ACHN (cell line): ENCODE results near the gene FMNL2.

Experiments used
- DNase-seq: peaks from one replicate; pipeline ENCODE4 v3.0.0-alpha.2; 2015
- in situ Hi-C: cut with HindIII; loops from 2 replicates; pipeline ENCODE4 v1.10.0; 2017; ENCODE audit warnings: low sequenced_read_pairs, low pct_ligation_motif_present, low pct_unique_long_range_greater_than_20kb

FMNL2 gene

GRCh38 chr2:152493945-152494528 lies 159.1 kb downstream of the FMNL2 start:
- in situ Hi-C loops, result no loop called here
- DNase-seq, result no peak

GRCh38 chr2:152496371-152496770 lies 161.4 kb downstream of the FMNL2 start:
- in situ Hi-C loops, result no loop called here
- no peak for DNase-seq

GRCh38 chr2:152497481-152498052 lies 162.6 kb downstream of the FMNL2 start:
- in situ Hi-C loops, result no loop called here
- DNase-seq, result peak; percentile 77

DNA sequence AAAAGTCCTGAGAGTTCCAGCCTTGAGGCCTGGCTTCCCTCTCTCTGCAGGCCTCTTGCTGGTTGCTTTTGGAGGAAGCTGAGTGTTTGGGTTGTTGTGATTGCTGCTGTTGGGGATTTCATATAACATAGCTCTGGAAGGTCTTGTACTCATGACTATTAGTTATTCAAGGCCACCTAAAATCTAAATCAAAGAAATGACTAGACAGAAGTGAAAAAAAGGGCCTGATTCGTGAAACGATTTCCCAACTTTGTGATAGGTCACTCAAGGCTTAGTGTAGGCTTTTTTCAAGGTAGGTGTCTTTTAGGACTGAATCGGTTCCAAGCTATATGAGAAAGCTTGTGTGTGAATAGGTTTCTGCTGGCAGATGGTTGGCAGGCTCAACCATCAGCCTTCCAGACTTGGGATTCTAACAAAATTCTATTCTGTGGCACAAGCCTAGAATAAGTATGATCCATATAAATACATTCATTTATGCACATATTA lies 164.4 kb downstream of the FMNL2 start:
- in situ Hi-C loops, result no loop called here
- no peak for DNase-seq

GRCh38 chr2:152499896-152500735 lies 165.1 kb downstream of the FMNL2 start:
- DNase-seq, result no peak
- in situ Hi-C loops, result no loop called here

GRCh38 chr2:152500772-152501171 lies 165.8 kb downstream of the FMNL2 start:
- in situ Hi-C loops, result no loop called here
- no peak for DNase-seq

GRCh38 chr2:152501666-152502065 lies 166.7 kb downstream of the FMNL2 start:
- no peak for DNase-seq
- in situ Hi-C loops, result no loop called here

- peak; percentile 92 for DNase-seq
- in situ Hi-C loops, result no loop called here
These were observed 169.6 kb downstream of the FMNL2 start for GRCh38 chr2:152504618-152505017.

GRCh38 chr2:152505495-152505906 lies 170.5 kb downstream of the FMNL2 start:
- peak; percentile 98 for DNase-seq
- in situ Hi-C loops, result no loop called here

DNA sequence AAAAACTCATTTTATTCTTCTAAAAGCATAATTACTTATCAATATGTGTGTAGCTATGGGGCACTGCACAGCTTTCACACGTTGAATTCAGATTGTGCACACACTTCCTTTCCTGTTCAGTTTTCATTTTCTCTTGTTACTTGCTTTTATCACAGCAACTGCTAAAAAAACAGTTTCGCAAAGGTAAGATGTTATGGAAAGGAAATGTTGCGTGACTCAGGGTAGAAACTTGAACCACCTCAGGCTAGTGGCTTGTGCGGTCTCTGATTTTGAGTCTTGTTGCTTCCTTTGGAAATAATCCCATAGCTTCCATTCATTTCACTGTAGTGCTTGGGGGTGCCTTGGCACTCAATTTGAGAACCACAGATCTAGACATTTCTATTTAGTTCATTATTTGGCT lies 171.9 kb downstream of the FMNL2 start:
- in situ Hi-C loops, result no loop called here

DNA sequence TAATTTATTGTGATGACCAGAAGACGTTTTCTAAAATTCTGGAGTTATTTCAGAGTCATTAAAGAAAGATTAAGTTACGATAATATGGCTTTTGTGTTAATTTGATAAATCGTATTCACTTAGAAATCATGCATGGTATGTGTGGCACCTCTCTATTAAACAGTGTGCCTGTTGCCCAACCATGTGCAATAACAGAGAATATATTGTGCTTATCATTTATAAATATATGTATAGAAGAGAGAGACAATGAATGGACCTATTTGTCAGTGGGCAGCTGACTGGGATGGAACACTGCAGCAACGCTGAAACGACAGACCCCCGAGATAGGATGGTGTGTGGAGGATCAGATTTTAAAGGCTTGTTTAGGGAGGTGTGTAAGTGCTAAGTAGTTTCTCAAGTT lies 172.9 kb downstream of the FMNL2 start:
- no peak for DNase-seq
- in situ Hi-C loops, result no loop called here

More for the DNA sequence above, 171.9 kb downstream of the FMNL2 start:
- peak; percentile 78 for DNase-seq

- in situ Hi-C loops, result no loop called here
- DNase-seq, result no peak
These were observed 173.5 kb downstream of the FMNL2 start for GRCh38 chr2:152508446-152508845.

DNA sequence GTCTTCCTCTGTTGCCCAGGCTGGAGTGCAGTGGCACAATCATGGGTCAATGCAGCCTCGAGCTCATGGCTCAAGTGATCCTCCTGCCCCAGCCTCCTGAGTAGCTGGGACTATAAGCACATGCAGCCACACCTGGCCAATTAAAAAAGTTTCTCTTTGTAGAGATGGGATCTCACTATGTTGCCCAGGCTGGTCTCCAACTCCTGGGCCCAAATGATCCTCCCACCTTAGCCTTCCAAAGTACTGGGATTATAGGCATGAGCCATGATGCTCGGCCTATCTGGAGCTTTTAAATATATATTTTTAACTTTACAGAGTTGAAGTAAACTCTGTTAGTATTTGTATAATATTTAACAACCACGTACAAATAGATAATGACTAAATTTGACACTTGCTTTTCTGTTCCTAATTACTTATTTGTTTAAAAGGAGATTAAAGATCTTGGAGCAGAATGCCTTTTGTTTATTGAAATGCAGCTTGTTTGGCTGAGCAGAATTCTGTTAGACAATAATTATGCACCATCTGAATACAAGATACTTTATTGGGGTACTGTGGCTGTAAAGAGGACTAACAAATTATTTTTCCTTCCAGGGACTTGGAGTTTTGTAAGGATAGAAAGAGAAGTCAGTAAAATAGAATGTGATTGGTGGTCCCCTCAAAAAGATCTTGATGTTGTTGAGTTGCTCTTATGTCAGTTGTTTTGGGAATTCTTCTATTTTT lies 175.0 kb downstream of the FMNL2 start:
- in situ Hi-C loops, result no loop called here

GRCh38 chr2:152510621-152511020 lies 175.6 kb downstream of the FMNL2 start:
- DNase-seq, result no peak
- in situ Hi-C loops, result no loop called here

More for the DNA sequence above, 175.0 kb downstream of the FMNL2 start:
- DNase-seq, result no peak

GRCh38 chr2:152511981-152512380 lies 177.0 kb downstream of the FMNL2 start:
- in situ Hi-C loops, result no loop called here
- no peak for DNase-seq

DNA sequence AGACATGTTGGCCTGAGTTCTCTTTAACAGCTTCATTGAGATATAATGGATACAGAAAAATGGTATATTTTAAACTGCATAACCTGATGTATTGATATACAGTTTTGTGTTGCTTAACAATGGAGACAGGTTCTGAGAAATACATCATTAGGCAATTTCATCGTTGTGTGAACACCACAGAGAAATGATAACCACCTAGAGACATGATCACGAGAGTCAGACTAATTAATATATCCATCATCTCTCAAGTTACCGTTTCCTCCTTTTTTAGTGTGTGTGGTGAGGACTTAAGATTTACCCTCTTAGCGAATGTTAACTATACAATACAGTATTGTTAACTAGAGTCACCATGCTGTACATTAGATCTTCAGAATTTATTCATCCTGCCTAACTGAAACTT lies 178.1 kb downstream of the FMNL2 start:
- in situ Hi-C loops, result no loop called here
- DNase-seq, result no peak

DNA sequence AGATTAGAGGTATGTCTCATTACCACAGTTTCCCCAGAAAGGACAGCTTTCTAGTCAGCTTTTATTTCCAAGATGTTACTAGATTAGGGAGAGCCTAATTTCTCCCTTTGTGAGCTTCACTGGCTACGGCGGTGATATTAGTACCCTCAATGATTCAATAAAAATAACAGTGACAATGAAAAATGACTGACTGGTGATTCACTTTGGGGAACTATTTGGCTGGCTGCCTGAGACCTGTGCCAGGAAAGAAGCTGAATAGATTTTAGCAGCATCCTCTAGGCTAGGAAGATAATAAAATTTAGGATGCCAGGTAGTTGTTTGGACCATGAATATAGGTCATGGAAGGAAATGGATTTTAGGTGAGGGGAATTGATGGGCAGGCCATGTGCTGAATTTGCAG lies 178.7 kb downstream of the FMNL2 start:
- in situ Hi-C loops, result no loop called here
- DNase-seq, result peak; percentile 83

- no peak for DNase-seq
- in situ Hi-C loops, result no loop called here
These were observed 183.1 kb downstream of the FMNL2 start for GRCh38 chr2:152518034-152518433.
